GM03348 (cell line): ENCODE data around the gene AKAP1.
A peak's percentile ranks its signal among the peaks of the same experiment; 100 is the strongest.

Experiments used
- DNase-seq: peaks from one replicate; pipeline ENCODE4 v3.0.0; 2012; ENCODE audit warnings: low spot score

Gene AKAP1

DNA sequence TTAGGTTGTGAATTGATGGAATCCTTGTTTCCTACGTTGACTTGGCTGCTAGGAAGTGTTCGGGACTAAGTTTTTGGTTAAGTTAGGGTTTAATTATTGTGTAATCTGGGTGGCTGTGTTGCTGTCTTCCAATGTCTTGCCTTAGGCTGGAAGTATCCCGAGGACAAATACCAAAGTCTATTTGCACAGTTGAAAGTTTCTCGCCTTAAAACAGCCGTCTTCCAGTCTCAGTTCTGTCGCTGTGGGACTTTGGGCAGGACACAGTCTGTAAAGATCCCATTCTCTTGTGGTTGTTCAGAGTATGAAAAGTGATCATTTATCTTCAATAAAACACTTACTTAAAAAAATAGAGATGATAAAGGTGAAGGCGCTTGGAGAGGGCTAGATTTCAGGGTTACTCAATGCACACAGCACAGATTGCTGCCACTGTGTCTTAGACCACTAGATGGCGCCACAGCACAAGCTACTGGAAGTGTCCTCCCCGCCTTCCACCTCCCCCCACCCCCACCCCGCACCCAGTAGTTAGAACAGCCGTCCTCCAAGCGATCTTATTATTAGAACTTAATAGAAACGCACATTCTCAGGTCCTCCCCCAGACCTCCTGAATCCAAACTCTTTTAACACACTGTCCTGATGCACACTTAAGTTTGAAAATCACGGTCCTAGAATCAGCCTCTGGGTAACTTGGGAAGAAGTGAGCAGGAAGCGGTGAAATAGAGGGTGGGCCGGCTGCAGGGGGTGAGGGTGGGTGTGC is 45.8 kb downstream of the AKAP1 start:
- DNase-seq, result peak; percentile 95

DNA sequence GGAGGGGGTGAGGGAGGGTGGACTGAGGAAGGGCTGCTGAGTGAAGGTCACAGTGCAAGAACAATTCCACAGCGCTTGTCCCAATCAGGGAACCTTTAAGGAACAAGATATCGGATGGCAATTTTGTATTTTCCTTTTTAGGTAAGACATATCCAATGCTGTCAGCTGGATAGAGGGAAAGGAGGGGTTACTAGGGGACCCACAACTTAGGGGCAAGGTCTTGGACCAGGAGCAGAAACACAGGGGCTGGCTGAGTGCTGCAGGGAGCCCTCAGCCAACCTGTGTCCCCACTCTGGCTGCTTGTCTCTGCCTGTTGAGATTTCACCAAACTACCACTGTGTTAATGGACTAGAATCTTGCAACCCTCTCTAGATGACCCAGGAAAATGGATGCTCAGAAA is 47.6 kb downstream of the AKAP1 start:
- DNase-seq, result no peak

DNA sequence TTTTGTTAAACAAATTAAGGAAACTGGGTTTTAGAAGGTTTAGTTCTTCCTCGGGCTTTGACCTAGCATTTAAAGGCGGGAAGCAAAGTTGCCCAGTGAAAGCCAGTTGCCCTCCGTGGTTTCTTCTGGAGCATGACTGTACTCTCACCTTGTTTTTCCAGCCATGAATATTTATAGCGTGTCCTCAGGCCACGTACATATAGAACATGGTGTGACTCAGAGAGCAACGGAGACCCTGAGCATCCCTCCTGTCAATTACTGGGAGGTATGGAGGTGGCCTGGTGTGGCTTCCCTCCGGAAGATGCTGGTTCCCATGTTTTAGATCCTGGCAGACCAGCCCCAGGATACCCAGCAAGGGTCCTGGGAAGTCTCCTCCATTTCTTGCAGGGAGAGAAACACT is 48.4 kb downstream of the AKAP1 start:
- no peak for DNase-seq

DNA sequence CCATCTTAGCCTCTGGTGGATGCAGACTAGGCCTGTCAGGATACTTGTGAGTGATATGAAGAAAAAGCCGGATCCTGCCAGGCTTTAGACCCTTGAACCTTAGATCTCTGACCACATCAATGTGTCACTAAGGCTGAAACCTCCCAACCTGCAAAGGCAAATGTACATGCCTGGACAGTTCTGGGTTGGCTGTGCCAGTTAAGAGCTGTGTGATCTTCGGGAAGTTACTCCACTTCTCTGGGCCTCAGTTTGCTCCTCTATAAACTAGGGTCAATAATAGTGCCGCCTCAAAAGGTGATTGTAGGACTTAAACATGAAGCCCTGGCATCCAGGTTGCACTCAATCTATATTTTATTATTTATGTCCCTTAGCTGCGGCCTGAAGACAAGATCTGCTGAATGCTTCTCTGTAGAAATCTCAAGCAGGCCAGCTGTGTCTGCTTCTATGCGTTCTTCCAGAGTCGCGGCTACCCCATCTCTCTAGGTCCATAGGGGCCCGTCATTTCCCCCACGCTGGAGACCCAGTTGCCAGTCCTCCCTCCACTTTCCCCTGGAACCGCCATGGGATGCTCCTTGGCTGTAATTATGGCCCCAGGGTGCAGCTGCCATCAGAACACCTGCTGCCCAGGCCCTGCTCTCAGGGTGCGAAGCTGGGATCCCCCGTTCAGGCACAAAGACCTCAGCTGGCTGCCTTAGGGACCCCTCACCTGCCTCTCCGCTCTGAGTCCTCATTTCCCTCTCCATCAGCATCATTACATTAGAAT is 50.2 kb downstream of the AKAP1 start:
- DNase-seq, result no peak

DNA sequence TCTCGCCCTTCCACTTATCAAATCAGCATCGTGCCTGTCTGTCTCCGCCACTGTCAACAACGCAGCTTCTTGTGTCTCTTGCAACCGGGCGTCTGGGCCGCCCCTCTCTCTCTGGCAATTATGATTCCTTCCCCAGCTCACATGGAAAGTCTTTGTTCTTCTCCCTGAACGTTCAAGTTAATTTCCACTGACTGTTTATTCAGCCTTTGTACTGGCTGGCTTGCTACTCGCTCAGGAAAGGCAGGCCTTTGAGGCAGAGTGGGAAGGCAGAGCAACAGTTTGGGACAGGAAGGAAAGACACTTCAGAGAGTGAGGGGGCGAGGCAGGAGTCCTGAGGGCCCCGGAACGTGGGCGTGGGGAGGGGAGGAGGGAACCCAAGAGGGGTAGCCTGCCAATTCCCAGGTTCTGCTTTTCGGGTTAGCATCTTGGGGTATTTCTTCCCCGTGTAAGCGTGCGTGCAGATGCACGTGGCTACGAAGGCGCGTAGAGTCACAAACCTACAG is 50.8 kb downstream of the AKAP1 start:
- no peak for DNase-seq

DNA sequence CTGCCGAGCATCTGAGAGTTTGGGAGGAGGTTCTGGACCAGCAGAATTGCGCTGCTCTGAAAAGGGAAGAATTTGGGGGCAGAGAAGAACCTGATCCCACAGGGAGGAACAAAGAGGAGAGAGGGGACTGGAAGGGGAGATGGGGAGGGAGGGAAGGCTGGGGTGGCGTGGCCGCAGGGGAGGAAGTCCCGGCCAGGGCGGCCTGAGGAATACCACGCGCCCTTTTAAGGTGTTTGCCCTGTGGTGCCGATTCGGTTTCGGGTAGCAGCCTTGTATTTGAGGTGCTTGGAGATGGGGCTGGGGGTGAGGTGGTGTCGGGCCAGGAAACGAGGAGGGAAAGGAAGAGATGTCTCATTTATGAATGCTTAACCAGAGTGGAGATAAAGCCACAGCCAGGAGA is 51.3 kb downstream of the AKAP1 start:
- DNase-seq, result no peak

DNA sequence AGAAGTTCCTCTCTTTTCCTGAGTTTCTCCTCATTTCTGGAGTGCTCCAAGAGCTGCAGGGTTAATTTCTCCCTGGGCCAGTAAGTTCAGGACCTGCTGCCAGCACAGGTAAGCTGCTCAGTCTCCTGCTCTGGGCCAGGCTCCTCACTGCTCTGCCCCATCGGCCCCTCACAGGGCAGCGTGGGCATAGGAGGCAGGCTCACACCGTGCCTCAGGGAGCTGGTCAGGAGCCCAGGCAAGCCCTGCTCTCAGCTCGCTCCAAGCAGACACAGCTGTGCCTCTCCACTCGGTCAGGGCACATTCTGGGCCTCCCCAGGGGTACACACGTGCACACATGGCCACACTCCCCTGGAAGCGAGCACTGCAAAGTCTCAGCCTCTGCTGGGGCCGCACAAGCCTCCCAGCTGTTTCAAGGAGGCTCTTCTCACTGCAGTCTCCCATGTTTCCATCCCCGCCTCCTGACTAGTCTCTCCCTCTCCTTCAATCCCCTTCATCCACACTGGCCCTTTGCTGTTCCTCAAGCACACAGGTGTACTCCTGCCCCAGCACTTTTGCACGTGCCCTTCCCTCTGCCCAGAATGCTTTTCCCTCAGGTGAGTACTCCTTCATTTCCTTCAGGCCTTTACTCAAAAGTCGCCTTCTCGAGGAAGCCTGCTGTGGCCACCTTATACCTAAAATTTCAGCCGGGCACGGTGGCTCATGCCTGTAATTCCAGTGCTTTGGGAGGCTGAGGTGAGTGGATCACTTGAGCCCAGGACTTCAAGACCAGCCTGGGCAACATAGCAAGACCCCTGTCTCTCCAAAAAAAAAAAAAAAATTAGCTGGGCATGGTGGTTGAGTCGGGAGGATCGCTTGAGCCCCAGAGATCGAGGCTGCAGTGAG is 53.2 kb downstream of the AKAP1 start:
- DNase-seq, result no peak

DNA sequence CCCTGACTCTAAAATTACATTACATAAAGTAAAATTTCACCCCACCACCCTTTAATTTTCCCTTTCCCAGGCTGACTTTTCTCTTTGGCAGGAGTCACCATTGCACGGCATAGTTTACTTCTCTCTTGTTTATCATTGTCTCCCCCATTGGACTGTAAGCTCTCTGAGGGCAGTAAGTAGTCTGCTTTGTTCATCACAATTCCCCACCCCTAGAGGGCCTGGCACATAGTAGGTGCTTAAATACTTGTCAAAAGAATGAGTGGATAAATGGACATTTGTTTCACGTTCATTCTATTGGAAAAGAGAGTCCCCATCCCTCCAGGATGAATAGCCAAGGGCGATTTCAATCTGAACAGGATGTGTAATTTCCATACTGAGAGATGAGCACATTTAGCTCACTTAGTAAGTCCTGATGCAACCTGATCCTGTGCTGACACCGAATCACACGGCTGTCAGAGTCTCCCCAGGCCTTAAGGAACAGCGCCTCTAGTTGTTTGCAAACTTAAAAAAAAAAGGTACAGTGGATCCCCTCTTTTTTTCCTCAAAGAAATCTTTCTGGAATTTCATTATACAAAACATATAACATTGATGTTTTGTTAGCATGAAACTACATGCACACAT is 54.0 kb downstream of the AKAP1 start:
- DNase-seq, result no peak

DNA sequence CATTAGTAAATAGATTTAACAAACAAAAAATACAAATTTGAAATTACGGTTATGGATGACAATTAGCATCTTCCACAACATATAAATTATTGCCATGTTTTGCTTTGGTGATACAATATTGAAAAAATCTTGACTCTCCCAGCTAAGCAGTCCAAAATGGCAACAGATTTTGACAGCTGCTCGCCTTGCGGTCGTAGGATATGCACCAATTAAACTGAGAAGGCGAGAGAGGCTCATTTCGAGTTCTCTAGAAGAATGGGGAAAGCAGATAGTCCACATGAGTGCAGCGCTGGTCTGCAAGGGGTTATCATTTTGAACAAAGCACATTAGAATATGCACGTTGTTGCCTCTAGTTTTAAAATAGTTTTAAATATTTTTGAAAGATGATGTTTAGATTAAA is 55.3 kb downstream of the AKAP1 start:
- no peak for DNase-seq

DNA sequence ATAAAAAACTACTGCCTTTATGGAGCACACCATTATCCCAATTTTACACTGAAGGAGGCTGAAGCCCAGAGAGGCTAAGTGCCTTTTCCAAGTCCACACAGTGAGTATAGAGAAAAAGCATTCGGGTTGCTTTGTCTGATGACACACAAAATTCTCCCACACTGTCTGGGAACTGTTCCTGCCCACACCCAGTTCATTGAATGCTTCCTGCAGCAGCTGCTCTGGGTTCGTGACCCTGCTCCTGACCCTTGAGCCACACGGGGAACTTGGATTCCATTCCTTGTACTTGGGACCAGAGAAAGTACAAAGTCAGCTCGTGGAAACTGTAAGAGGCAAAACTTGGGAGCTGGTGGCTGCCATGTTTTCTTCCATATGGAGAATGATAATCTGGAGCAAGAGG is 57.9 kb downstream of the AKAP1 start:
- peak; percentile 64 for DNase-seq

DNA sequence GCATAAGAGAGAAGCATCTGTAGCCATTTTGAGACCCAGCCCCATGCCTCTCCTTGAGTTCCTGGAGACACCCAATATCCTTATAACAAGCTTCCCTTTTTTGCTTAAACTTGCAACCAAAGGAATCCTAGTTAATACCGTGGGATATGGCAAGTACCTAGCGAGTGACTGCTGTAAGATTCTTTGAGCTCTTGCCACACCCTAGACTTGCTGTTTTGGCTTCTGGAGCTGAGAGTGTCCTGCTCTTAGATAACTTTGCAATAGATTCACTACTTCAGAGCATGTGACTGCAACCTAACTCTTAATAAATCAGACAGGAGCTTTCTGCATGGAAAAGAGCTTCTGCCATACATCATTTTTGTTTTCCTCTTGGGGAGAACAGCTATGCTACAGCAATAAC is 58.3 kb downstream of the AKAP1 start:
- no peak for DNase-seq

DNA sequence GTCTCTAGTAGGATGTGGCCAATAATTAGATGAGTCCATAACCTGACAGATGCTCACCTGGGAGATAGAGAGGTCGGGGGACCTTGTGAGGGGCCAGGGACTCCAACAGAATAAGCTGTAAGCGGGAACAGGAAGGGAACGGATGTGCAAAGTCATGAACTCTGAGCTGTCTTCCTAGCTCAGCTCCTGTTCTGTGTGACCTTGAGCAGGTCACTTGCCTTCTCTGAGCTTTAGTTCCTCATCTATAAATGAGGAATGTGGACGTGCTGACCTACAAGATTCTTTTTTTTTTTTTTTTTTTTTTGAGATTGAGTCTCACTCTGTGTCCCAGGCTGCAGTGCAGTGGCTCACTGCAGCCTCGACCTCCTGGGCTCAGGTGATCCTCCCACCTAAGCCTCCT is 58.9 kb downstream of the AKAP1 start:
- no peak for DNase-seq

DNA sequence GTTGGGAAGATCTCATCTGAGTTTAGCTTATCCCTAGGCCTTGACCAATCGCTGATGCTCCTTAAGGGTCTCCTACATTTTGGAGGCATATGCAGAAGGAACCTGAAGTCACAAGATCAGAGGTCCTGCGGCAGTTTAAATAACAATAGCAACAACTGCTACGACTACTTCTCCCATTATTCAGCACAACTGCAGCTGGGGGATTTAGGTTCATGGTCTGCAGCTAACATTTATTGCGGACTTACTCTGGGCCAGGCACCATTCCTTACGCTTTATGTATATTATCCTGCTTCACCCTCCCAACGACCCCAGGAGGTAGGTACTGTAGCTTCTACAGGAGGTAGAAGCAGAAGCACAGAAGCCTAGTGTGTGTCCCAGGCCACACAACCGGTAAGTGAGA is 59.5 kb downstream of the AKAP1 start:
- DNase-seq, result no peak

DNA sequence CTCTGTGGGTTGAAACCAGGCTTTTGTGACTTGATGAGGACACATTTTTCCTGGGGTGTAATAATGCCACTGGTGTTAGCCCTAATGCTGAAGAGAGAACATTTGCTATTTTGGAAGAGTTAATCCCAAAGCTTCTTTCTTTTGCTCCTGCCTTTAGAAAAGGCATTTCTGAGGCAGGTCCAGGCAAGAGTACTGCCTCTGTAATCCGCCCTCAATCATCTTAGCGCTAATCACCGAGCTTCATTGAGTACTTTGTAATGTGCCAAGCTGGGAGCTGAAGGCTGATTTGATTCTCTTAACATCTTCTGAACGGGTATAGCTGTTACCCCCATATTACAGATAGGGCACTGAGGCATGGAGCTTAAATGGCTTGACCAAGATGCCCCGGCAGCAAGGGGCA is 60.3 kb downstream of the AKAP1 start:
- no peak for DNase-seq

DNA sequence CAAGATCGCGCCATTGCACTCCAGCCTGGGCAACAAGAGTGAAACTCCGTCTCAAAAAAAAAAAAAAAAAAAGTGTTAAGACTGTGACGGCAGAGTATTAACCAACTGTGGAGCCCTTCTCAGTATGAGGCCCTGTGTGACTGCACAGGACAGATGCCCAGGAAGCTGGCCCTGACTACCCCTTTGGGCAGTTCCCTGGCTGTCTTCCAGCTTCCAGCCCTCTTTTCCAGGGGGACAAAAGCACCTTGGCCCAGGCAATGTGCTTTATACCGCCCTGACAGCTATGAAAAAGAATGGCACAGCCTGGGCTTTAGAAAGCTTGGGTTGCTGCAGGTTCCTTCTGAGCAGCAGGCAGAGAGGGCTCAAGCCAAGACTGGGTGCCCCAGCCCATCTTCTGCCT is 61.2 kb downstream of the AKAP1 start:
- no peak for DNase-seq

DNA sequence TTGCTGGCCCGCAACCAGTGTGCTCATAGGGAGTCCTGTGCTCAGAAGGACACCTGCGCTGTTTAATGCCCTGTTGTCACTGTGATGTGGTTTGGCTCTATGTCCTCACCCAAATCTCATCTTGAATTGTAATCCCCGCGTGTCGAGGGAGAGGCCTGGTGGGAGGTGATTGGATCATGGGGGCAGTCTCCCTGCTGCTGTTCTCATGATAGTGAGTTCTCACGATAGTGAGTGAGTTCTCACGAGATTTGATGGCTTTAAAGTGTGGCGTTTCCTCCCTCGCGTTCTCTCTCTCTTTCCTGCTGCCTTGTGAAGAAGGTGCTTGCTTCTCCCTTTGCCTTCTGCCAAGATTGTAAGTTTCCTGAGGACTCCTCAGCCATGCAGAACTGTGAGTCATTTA is 66.8 kb downstream of the AKAP1 start:
- DNase-seq, result no peak

DNA sequence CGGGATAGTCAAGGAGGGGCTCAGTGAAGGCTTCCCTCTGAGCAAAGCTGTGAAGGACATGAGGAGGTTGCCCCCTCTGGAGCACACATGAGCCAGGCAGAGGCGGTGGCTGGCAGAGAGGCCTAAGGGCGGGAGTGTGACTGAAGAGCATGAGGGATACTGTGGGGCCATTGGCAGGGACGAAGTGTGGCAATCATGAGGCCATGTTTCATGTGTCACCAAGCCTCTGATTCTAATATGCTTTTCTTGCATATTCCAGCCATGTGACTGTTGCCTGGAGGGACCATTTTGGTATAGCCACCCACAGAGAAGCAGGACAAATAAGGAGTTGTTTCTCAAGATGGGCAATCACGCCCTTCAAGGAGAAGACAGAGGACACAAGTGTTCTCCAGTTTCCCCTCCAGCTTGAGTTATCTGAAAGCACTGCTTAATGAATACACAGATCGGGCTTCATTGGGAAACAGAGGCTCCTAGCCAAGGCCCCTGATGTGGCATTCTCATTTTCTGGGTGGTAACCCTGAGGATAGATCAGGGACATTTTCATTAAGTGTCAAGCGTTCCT is 68.0 kb downstream of the AKAP1 start:
- DNase-seq, result no peak

DNA sequence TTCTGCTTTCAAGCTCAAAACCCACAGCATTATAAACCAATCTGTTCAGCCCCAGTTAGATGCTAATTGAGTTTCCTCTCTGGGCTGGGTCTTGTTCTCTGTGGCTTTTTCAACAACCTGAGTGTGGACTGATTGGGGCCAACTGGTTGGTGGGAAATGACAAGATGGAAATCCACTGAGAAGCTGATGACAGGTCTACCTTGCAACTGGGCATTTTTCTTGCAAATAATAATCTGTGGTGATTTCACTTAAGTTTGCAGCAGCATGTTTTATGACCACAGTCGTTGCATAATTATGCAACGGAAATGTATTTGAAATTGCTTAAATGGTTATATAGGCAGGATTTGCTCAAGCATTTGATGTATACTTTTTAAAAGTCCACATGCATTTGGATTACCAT is 69.9 kb downstream of the AKAP1 start:
- DNase-seq, result no peak

DNA sequence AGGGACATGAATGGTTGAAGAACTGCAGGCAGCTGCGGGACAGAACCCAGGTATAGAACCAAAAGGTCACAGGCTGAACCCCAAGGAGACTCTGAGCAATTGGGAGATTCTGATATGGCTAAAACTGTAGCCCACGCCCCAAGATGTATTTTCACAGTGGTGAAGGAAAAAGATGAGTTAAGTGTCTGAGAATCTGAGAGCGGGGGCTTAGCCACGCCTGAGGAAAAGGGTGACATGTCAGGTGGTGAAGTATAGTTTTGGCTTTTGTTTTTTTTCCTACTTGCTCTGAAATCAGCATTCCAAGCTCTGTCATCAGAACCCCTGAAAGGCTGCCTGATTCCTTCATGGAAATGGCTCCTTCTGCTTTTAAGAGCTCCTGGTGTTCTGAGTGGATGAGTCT is 73.3 kb downstream of the AKAP1 start:
- DNase-seq, result no peak

DNA sequence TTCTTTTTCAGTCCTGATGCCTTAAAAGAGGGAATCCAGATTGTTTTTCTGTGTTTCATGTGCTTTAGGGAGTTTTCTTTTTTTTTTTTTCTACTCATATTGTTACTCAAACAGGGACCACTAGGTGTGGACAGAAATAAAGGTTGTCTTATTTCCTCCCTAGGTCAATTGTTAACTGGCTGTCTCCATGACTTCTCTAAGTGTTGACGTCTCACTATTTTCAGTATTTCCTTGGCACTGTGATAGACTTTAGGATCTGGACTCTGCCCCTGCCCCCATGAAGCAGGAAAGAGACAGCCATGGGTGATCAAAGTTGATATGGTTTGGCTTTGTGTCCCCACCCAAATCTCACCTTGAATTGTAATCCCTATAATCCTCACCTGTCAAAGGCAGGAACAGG is 73.7 kb downstream of the AKAP1 start:
- no peak for DNase-seq

DNA sequence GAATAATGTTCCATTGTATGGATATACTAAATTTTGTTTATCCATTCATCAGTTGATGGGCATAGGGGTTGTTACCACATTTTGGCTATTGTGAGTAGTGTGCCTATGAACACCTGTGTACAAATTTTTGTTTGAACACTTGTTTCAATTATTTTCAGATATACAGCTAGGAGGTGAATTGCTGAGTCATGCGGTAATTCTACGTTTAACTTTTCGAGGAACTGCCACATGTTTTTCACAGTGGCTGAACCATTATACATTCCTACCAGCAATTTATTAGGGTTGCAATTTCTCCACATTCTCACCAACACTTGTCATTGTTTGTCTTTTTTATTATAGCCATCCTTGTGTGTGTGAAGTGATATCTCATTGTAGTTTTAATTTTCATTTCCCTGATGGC is 75.6 kb downstream of the AKAP1 start:
- DNase-seq, result no peak

DNA sequence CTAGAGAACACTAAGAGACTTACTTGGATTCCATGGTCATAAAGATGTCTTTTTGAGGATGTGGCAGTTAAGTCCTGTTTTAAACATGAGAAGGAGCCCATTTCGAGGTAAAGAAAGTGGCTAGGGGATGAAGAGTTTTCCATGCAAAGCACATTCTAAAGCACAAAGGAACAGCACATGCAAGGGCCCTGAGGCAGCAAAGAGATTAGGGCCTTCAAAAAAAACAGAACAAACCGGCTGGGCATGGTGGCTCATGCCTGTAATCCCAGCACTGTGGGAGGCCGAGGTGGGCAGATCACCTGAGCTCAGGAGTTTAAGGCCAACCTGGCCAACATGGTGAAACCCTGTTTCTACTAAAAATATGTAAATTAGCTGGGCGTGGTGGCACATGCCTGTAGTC is 79.8 kb downstream of the AKAP1 start:
- DNase-seq, result no peak
